Activated CD4-positive, alpha-beta memory T cell treated with anti-CD3 and anti-CD28 coated beads for 36 hours (primary cell): Measurements from ENCODE around the gene IPO4. TPM values are rescaled to one million over a fixed set of nuclear protein-coding genes. Genes with fewer than 3 reads are reported as not detected.

Experiments used
- CTCF ChIA-PET: fragments of 350-600 bp; sonication (Branson Sonifier 250); formaldehyde crosslinking; loops from one replicate; lab custom pipeline; 2021; ENCODE audit warnings: antibody characterized with exemption, inconsistent platforms; lab: Charles Lee
- POLR2A ChIA-PET: fragments of 350-600 bp; sonication (Branson Sonifier 250); formaldehyde crosslinking; loops from one replicate; lab custom pipeline; 2021; ENCODE audit warnings: antibody characterized with exemption; lab: Charles Lee
- DNase-seq: peaks from one replicate; pipeline ENCODE4 v3.0.0-alpha.2; 2020
- H3K27ac Mint-ChIP-seq: one replicate; pipeline ENCODE4 v1.8.0; 2021; ENCODE audit warnings: mixed read lengths
- H3K27me3 Mint-ChIP-seq: one replicate; pipeline ENCODE4 v1.8.0; 2021; ENCODE audit warnings: mixed read lengths
- H3K36me3 Mint-ChIP-seq: one replicate; pipeline ENCODE4 v1.8.0; 2021; ENCODE audit warnings: mixed read lengths
- H3K4me1 Mint-ChIP-seq: one replicate; pipeline ENCODE4 v1.8.0; 2021; ENCODE audit warnings: low read depth, mixed read lengths
- H3K4me3 Mint-ChIP-seq: one replicate; pipeline ENCODE4 v1.8.0; 2021; ENCODE audit warnings: mild to moderate bottlenecking, mixed read lengths
- H3K9me3 Mint-ChIP-seq: one replicate; pipeline ENCODE4 v1.8.0; 2021; ENCODE audit warnings: mixed read lengths
- intact Hi-C: fragments of 100-400 bp; cut with micrococcal nuclease; formaldehyde crosslinking; loops from one replicate; pipeline ENCODE4 v1.15.1; 2023
- total RNA-seq, 2 experiments: library from RNA; stranded (reverse); gene quantifications; one replicate each; pipeline ENCODE4 v1.2.3, GENCODE V29; 2021

The IPO4 gene, protein sequence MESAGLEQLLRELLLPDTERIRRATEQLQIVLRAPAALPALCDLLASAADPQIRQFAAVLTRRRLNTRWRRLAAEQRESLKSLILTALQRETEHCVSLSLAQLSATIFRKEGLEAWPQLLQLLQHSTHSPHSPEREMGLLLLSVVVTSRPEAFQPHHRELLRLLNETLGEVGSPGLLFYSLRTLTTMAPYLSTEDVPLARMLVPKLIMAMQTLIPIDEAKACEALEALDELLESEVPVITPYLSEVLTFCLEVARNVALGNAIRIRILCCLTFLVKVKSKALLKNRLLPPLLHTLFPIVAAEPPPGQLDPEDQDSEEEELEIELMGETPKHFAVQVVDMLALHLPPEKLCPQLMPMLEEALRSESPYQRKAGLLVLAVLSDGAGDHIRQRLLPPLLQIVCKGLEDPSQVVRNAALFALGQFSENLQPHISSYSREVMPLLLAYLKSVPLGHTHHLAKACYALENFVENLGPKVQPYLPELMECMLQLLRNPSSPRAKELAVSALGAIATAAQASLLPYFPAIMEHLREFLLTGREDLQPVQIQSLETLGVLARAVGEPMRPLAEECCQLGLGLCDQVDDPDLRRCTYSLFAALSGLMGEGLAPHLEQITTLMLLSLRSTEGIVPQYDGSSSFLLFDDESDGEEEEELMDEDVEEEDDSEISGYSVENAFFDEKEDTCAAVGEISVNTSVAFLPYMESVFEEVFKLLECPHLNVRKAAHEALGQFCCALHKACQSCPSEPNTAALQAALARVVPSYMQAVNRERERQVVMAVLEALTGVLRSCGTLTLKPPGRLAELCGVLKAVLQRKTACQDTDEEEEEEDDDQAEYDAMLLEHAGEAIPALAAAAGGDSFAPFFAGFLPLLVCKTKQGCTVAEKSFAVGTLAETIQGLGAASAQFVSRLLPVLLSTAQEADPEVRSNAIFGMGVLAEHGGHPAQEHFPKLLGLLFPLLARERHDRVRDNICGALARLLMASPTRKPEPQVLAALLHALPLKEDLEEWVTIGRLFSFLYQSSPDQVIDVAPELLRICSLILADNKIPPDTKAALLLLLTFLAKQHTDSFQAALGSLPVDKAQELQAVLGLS
- total RNA-seq, result 10 to 100 TPM; 69.5 to 72.6 TPM

- peak; percentile 97 for DNase-seq
- peak within 1 kb of the TSS; percentile 74 for H3K27ac Mint-ChIP-seq
- intact Hi-C loops, result loop anchor here (1.0 to 2.0 kb wide), 9 partner anchors 25 to 109 kb away; partner anchors contain the start of genes CHMP4A, DCAF11, EMC9 and GMPR2
- peaks cover 39% of the 10 kb centered on the region for H3K36me3 Mint-ChIP-seq
- ChIA-PET CTCF (interaction anchor here (0.6 to 3.2 kb wide), 9 partner anchors 9 to 1213 kb away, joined by 3 to 18 read pairs (median 3); partner anchors contain the start of genes CIDEB, IRF9, PSME1 and TINF2), POLR2A (interaction anchor here (1.0 to 3.2 kb wide), 17 partner anchors 10 to 120 kb away, joined by 3 to 13 read pairs (median 5); partner anchors contain the start of genes CHMP4A, DCAF11, EMC9 and IRF9)
- H3K4me3 Mint-ChIP-seq, result peak within 1 kb of the TSS; percentile 89
- H3K27me3 Mint-ChIP-seq, result no peaks in the 10 kb centered on the region
- H3K4me1 Mint-ChIP-seq, result peaks cover 40% of the 10 kb centered on the region
- H3K9me3 Mint-ChIP-seq, result no peaks in the 10 kb centered on the region
These were observed at the start of gene IPO4 for GRCh38 chr14:24188251-24189058. TSS of gene IPO4 (minus strand) at chr14:24188816. CDS start at chr14:24188787, 29 bp downstream.

GRCh38 chr14:24238123-24238522, 49.5 kb upstream of the IPO4 start:
- Mint-ChIP-seq H3K27me3 (no peaks in the 10 kb centered on the region), H3K4me1 (peaks cover 71% of the 10 kb centered on the region), H3K27ac (peak overlapping the region; percentile 81), H3K4me3 (no peak overlapping the region), H3K36me3 (peaks cover 58% of the 10 kb centered on the region), H3K9me3 (no peaks in the 10 kb centered on the region)
- intact Hi-C loops, result no loop called here
- POLR2A ChIA-PET, result interaction anchor here (0.7 to 1.8 kb wide), 10 partner anchors 22 to 197 kb away, joined by 3 to 5 read pairs (median 3); partner anchors contain the start of genes CHMP4A, CIDEB, IPO4 and IRF9
- peak; percentile 19 for DNase-seq
- CTCF ChIA-PET, result interaction anchor here (1.1 to 8.0 kb wide), 6 partner anchors 22 to 193 kb away, joined by 3 to 37 read pairs (median 4); partner anchors contain the start of genes CIDEB, LTB4R and MDP1

DNA sequence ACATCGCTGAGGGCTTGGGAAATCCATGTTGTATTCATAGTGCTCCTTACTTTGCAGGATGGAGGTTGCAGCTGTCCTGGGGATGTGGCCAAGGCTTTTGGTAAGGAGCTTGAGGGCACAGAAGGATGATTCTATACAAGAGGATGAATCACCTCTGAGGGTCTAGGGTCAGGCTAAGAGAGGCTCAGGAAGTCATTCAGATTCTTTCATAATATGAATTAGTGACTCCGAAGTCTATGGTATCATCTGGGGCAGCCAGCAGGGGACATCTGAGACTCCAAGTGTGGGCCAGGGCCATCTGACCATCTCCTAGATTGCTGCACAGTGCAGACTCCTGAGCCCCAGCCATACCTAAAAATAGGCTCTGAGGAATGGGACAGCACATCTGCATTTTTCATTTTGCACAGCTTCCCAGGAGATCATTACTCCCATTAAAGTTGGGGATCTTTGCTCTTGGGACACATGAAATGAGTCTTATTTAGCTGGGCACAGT, 48.9 kb upstream of the IPO4 start:
- ChIA-PET POLR2A (interaction anchor here (0.8 to 1.8 kb wide), 9 partner anchors 22 to 198 kb away, joined by 3 to 5 read pairs (median 3); partner anchors contain the start of genes CHMP4A, CIDEB, IPO4 and MDP1), CTCF (interaction anchor here (0.7 to 8.0 kb wide), 6 partner anchors 22 to 194 kb away, joined by 3 to 37 read pairs (median 4); partner anchors contain the start of genes CIDEB and MDP1)
- DNase-seq, result no peak
- Mint-ChIP-seq H3K27me3 (no peaks in the 10 kb centered on the region), H3K9me3 (no peaks in the 10 kb centered on the region), H3K4me1 (peaks cover 69% of the 10 kb centered on the region), H3K4me3 (no peak overlapping the region), H3K27ac (peak overlapping the region; percentile 81), H3K36me3 (peaks cover 58% of the 10 kb centered on the region)
- intact Hi-C loops, result no loop called here

- no peak overlapping the region for H3K4me3 Mint-ChIP-seq
- DNase-seq, result no peak
- H3K27ac Mint-ChIP-seq, result no peak overlapping the region
- ChIA-PET CTCF (interaction anchor here (0.7 to 8.0 kb wide), 4 partner anchors 34 to 71 kb away, joined by 3 to 37 read pairs (median 12); partner anchors contain the start of gene CIDEB), POLR2A (interaction anchor here (1.0 to 1.8 kb wide), 3 partner anchors 21 to 72 kb away, joined by 3 to 5 read pairs (median 4); partner anchors contain the start of genes CIDEB and MDP1)
- H3K4me1 Mint-ChIP-seq, result peaks cover 69% of the 10 kb centered on the region
- H3K36me3 Mint-ChIP-seq, result peaks cover 58% of the 10 kb centered on the region
- no peaks in the 10 kb centered on the region for H3K27me3 Mint-ChIP-seq
- no peaks in the 10 kb centered on the region for H3K9me3 Mint-ChIP-seq
- intact Hi-C loops, result no loop called here
These were observed 48.3 kb upstream of the IPO4 start for GRCh38 chr14:24236689-24237462.

DNA sequence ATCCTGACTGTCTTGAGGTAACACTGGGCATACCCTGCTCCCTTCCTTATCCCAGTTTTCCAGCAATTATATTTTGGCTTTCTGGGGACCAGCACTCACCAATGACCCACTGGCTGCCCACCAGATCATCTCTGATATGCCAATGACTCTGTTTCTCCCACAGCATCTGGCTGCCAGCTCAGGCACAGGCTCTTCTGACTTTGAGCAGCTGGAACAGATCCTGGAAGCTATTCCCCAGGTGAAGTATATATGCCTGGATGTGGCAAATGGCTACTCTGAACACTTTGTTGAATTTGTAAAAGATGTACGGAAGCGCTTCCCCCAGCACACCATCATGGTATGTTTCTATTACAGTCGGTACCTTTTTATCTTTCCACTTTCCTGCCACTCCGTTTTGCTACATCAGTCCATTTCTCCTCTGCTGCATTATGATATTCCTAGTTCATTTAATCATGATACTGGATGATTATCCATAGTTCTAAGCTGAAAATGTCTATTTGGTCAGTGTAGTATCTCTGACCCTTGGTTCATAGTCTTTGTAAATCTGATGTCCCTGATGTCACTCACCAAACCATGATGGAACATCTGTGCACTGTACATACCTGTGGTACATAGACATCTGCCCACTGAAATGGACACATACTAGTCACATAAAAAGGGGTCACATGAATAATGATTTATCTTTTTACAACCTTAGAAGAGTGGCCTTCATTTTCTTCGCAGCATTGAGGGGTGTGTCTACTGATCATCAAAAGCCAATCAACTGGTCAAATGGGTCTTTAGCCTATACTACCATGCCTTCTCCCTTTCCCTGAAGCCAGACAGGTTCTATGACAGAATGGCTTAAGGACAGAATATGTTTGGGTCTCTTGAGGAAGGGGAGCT, 47.4 kb upstream of the IPO4 start:
- H3K27me3 Mint-ChIP-seq, result no peaks in the 10 kb centered on the region
- POLR2A ChIA-PET, result interaction anchor here (1.0 to 1.2 kb wide), 3 partner anchors 11 to 72 kb away, joined by 3 to 5 read pairs (median 4); partner anchors contain the start of gene CHMP4A
- H3K4me1 Mint-ChIP-seq, result peaks cover 73% of the 10 kb centered on the region
- CTCF ChIA-PET, result interaction anchor here (0.6 to 8.0 kb wide), 9 partner anchors 11 to 813 kb away, joined by 3 to 37 read pairs (median 5); partner anchors contain the start of genes CIDEB, LTB4R2 and MDP1
- intact Hi-C loops, result no loop called here
- peaks cover 61% of the 10 kb centered on the region for H3K36me3 Mint-ChIP-seq
- DNase-seq, result peak; percentile 4
- peak overlapping the region; percentile 59 for H3K27ac Mint-ChIP-seq
- no peak overlapping the region for H3K4me3 Mint-ChIP-seq
- H3K9me3 Mint-ChIP-seq, result no peaks in the 10 kb centered on the region

- CTCF ChIA-PET, result interaction anchor here (0.6 to 8.0 kb wide), 11 partner anchors 8 to 202 kb away, joined by 3 to 37 read pairs (median 3); partner anchors contain the start of genes CIDEB, DCAF11, LTB4R2 and NRL
- intact Hi-C loops, result no loop called here
- peak overlapping the region; percentile 32 for H3K4me3 Mint-ChIP-seq
These were observed 45.7 kb upstream of the IPO4 start for GRCh38 chr14:24234095-24235005.

DNA sequence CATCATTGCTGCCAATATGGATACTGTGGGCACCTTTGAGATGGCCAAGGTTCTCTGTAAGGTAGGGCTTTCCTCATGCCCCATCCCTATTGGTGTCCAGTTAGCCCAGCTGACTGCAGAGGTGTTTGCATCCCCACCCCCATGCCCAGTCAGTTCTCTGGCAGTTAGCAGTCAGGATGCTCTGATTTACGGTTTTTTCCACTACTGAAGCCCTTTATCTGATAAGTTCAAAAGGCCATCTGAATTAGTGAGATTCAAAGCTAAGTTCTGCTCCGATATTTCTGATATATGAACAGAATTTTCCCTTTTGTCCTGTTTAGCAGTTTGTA, 44.9 kb upstream of the IPO4 start:
- Mint-ChIP-seq H3K36me3 (peaks cover 39% of the 10 kb centered on the region), H3K4me1 (peaks cover 61% of the 10 kb centered on the region), H3K4me3 (peak overlapping the region; percentile 93), H3K27me3 (no peaks in the 10 kb centered on the region), H3K27ac (peak overlapping the region; percentile 90), H3K9me3 (no peaks in the 10 kb centered on the region)
- peak; percentile 61 for DNase-seq
- POLR2A ChIA-PET, result interaction anchor here (0.6 to 2.3 kb wide), 4 partner anchors 9 to 72 kb away, joined by 3 to 17 read pairs (median 4); partner anchors contain the start of genes IRF9 and TINF2
- intact Hi-C loops, result loop anchor here (2.0 kb wide), 4 partner anchors 45 to 209 kb away; partner anchors contain the start of genes CARMIL3, IPO4, PSME2 and RNF31
- CTCF ChIA-PET, result interaction anchor here (0.8 to 8.0 kb wide), 4 partner anchors 9 to 100 kb away, joined by 3 to 37 read pairs (median 12); partner anchors contain the start of genes CIDEB and TINF2

More at GRCh38 chr14:24234095-24235005, 45.7 kb upstream of the IPO4 start:
- H3K36me3 Mint-ChIP-seq, result peaks cover 45% of the 10 kb centered on the region
- POLR2A ChIA-PET, result interaction anchor here (0.6 to 2.3 kb wide), 7 partner anchors 8 to 74 kb away, joined by 3 to 17 read pairs (median 4); partner anchors contain the start of genes CHMP4A, IRF9 and TINF2
- peaks cover 66% of the 10 kb centered on the region for H3K4me1 Mint-ChIP-seq
- no peaks in the 10 kb centered on the region for H3K27me3 Mint-ChIP-seq
- H3K27ac Mint-ChIP-seq, result peak overlapping the region; percentile 46
- DNase-seq, result no peak
- no peaks in the 10 kb centered on the region for H3K9me3 Mint-ChIP-seq
